Endothelial cell of umbilical vein (primary cell): Measurements from ENCODE around the gene PTPN13.

Experiments
- CTCF ChIP-seq, 2 donors: IDR thresholded peaks; 1 replicate in 1 of 2; 2 replicates in 1 of 2; pipeline ENCODE4 v1.5.1; 2011; ENCODE audit warnings: low read length in 2 of 2, mild to moderate bottlenecking in 2 of 2, moderate library complexity in 2 of 2, control low read depth in 1 of 2, inconsistent platforms in 1 of 2, low read depth in 1 of 2; ENCODE audit not compliant: insufficient read depth in 1 of 2; ENCODE audit errors: extremely low read depth in 1 of 2
- POLR2AphosphoS5 ChIP-seq: IDR thresholded peaks from 2 replicates; pipeline ENCODE4 v1.6.1; 2012; ENCODE audit warnings: low read depth, mild to moderate bottlenecking, control low read depth, low read length, moderate library complexity; ENCODE audit not compliant: insufficient read depth

GRCh38 chr4:86775061-86775460 is 180.9 kb downstream of the PTPN13 start:
- TF ChIP-seq CTCF (IDR thresholded peaks at IDR 0.05; ENCODE audit: extremely low read depth in 1 of 2, insufficient read depth in 1 of 2, low read depth in 1 of 2, low read length in 2 of 2) (no peak), POLR2AphosphoS5 (no peak)
